Measurements from ENCODE around the gene GPATCH1. TPM values are rescaled to one million over a fixed set of nuclear protein-coding genes. Genes with fewer than 3 reads are reported as not detected.
"Not testable (repeated sequence)": the region's sequence is repeated elsewhere in the genome, so short reads cannot be mapped to it uniquely, and the experiment has no call there.

GPATCH1 gene
- total RNA-seq, 1 donor from 2014 or later: 13.5 TPM

DNA sequence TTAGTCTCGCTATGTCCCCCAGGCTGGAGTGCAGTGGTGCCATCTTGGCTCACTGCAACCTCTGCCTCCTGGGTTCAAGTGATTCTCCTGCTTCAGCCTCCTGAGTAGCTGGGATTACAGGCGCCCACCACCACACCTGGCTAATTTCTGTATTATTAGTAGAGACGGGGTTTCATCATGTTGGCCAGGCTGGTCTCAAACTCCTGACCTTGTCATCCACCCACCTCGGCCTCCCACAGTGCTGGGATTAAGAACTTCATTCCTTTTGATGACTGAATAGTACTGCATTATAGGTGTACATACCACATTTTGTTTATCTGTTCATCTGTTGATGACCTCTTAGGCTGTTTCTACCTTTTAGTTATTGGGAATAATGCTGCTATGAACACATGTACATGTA lies 71.6 kb downstream of the GPATCH1 start:
- intact Hi-C loops (cut with micrococcal nuclease): not testable (repeated sequence)

DNA sequence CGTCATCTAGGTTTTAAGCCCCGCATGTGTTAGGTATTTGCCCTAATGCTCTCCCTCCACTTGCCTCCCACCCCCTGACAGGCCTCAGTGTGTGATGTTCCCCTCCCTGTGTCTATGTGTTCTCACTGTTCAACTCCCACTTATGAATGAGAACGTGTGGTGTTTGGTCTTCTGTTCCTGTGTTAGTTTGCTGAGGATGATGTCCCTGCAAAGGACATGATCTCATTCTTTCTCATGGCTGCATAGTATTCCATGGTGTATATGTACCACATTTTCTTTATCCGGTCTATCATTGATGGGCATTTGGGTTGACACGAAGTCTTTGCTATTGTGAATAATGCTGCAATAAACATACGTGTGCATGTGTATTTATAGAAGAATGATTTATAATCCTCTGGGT lies 73.3 kb downstream of the GPATCH1 start:
- intact Hi-C loops (cut with micrococcal nuclease): not testable (repeated sequence)

DNA sequence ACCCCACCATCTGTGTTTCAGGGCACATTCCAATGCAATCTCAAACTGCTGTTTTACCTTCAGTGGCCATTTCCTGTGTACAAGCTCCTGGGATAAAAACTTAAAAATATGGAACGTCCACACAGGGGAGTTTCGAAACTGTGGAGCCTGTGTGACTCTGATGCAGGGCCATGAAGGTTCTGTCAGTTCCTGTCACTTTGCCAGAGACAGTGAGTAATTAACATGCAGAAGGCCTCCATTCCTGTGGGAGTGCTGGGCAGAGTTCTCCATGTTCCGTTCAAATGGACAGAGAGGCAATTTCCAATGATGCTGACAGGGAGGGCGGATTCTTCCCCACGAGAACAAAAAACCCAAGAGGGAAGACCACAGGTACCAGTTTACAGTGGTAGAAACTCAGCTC lies 75.4 kb downstream of the GPATCH1 start:
- intact Hi-C loops (cut with micrococcal nuclease): no loop called here

DNA sequence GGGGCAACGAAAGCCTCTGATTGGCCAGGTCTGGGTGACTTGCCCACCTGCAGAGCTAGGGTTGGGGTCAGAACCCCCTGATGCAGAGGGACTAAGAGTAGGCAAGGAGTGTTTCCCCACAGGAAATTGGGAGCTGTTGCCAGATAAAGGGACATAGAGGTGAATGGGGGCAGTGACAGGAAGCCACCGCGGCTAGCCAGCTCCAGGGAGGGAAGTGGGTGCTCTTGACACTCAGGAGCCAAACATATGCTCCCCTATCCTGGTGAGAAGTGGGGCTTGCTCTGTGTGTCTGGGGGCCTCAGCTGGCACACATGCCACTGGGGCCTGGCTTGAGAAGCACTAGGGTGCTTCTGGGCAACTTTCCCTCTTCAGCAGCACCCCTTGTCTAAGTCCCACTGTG lies 76.9 kb downstream of the GPATCH1 start:
- intact Hi-C loops (cut with micrococcal nuclease): no loop called here

DNA sequence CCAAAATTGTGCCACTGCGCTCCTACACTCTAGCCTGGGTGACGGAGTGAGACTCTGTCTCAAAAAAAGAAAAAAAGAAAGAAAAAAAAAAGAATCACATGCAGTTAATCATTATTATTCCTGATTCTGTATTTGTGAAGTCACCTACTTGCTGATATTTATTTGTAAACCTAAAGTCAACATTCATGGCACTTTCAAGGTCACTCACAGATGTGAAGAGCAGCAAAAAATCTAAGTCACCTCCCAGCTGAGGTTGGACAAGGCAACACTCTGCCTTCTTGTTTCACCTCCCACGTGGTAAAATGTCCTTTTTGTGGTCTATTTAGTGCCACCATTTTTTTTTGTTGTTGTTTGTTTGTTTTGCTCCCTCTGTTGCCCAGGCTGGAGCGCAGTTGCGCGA lies 77.4 kb downstream of the GPATCH1 start:
- intact Hi-C loops (cut with micrococcal nuclease): no loop called here

DNA sequence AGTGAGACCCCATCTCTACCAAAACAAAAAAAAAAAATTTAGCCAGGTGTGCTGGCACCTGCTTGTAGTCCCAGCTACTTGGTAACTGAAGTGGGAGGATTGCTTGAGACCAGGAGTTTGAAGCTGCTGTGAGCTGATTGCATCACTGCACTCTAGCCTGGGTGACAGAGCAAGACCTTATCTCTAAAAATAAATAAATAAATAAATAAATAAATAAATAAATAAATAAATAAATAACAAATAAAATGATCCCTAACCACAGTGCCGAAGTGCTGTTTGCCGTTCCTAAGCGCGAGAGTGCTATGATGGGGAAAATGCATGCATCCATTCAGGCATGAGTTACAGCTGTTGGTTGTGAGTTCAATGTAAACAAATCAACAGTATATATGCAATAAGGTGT lies 78.2 kb downstream of the GPATCH1 start:
- intact Hi-C loops (cut with micrococcal nuclease): no loop called here

DNA sequence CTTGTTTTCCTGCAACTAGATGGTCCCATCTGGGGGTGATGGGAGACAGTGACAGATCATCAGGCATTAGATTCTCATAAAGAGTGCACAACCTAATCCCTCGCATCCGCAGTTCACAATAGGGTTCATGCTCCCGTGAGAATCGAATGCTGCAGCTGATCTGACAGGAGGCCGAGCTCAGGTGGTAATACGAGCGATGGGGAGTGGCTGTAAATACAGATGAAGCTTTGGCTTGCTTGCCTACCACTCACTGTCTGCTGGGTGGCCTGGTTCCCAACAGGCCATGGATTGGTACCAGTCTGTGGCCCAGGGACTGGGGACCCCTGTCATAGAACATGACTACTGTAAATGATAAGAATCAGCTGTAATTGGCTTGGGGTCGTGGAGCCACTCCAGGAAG lies 78.9 kb downstream of the GPATCH1 start:
- intact Hi-C loops (cut with micrococcal nuclease): loop anchor here (1.0 kb wide), 1 partner anchor 17 kb away; no protein-coding TSS in a partner anchor

DNA sequence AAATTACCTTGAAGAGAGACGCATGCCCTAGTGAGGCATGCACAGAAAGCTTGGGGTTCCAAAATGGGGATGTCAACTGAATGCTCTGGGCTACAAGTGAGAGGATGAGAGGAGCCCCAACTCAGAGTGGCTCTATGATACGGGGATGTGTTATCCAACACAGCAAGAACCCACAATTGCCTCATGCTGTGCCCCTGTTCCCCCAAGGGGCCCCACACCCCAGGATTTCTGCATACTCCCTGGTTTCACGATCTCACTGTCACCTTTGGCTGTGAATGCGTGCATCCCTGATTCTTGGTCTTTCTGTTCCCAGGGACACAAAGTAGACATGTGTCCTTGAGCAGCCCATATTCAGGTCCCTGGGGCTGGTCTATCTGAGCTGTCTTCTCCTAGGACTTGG lies 80.2 kb downstream of the GPATCH1 start:
- intact Hi-C loops (cut with micrococcal nuclease): no loop called here

DNA sequence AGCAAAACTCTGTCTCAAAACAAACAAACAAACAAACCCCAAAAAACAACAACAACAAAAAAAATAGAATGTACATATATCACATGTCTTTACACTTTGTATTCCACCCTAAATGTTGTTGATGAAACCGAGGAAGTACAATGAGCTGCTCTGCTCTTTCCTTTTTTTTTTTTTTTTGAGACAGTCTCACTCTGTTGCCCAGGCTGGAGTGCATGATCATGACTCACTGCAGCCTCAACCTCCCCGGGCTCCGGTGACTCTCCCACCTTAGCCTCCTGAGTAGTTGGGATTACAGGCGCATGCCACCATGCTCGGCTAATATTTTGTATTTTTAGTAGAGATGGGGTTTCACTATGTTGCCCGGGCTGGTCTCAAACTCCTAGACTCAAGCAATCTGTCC lies 82.5 kb downstream of the GPATCH1 start:
- intact Hi-C loops (cut with micrococcal nuclease): no loop called here

DNA sequence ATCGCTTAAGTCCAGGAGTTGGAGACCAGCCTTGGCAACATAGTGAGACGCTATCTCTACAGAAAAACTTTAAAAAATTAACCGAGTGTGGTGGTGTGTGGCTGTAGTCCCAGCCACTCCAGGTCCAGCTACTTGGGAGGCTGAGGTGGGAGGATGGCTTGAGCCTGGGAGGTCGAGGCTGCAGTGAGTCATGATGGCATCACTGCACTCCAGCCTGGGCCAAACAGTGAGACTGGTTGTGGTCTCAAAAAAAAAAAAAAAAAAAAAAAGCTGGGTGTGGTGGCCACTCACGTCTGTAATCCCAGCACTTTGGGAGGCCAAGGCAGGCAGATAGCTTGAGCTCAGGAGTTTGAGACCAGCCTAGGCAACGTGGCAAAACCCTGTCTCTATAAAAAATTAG lies 85.1 kb downstream of the GPATCH1 start:
- intact Hi-C loops (cut with micrococcal nuclease): not testable (repeated sequence)

DNA sequence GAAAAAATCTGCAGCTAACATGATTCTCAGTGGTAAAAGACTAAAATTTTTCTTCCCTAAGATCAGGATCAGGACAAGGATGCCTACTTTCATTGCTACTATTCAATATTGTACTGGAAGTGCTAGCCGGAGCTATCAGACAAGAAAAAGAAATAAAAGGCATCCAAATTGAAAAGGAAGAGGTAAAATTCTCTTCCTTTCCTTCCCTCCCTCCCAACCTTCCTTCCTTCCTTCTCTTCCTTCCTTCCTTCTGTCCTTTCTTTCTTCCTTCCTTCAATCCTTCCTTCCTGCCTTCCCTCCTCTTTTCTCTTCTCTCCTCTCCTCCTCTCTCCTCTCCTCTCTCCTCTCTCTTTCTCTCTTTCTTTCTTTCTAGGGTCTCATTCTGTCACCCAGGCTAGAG lies 86.5 kb downstream of the GPATCH1 start:
- intact Hi-C loops (cut with micrococcal nuclease): no loop called here

DNA sequence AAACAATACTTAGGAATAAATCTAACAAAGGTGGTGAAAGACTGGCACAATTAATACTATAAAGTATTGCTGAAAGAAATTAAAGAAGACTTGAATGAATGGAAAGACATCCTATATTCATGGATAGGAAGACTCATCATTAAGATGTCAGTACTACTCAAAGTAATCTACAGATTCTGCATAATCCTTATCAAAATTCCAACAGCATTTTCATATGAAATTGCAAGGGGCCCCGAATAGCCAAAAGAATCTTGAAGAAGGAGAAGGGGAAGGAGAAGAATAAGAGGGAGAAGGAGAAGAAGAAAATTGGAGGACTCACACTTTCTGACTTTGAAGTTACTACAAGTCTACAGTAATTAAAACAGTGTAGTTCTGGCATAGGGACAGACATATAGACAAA lies 87.5 kb downstream of the GPATCH1 start:
- intact Hi-C loops (cut with micrococcal nuclease): no loop called here

DNA sequence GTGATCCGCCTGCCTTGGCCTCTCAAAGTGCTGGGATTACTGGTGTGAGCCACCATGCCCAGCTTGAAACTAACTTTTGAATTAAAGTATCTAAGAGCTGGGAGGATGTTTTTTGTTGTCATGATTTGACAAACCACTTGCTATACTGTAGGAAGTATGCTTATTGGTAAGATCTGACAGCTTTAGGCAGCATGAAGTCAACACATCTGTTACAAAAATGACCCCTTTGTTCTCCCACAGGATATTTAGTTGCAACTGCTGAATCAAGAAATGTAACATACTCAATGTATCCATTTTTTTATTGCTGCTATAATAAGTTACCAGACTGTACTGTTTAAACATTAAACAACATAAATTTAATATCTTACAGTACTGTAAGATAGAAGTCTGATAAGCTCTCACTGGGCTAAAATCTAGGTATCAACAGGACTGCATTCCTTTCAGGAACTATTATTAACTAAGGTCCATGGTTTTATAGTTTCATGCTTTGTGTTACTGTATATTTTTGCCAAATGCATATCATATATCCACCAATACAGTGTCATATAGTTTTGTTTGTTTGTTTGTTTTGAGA lies 90.3 kb downstream of the GPATCH1 start:
- intact Hi-C loops (cut with micrococcal nuclease): no loop called here

DNA sequence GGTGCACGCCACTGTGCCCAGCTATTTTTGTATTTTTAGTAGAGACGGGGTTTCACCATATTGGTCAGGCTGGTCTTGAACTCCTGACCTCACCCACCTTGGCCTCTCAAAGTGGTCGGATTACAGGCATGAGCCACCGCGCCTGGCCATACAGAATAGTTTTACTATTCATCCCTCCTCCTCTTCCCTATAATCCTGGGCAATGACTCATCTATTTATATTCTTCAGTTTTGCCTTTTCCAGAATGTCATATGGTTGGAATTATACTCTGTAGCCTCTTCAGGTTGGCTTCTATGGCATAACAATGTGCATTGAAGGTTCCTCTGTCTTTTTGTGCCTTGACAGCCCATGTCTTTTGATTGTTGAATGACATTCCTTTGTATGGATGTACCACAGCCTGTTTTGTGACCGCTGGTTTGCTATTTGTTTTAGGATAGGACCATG lies 91.0 kb downstream of the GPATCH1 start:
- intact Hi-C loops (cut with micrococcal nuclease): no loop called here

DNA sequence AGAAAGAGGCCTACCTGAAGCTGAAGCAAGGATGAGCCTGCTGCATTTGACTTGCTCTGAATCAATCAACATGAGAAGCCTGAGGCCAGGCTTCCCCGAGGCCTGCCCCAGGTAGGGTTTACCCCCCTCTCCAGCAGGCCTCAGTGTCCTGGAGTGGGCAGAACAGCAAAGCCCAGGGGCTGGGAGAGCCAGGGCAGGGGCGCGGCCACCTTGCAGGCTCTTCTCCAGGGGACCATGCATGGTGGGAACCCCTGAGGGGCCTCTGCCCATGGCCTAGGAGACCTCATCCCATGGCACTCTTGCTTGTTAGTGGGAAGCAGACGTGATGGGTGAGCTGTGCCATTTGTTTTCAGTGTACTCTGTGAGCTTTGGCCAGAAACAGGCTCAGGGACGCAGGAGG lies 93.2 kb downstream of the GPATCH1 start:
- intact Hi-C loops (cut with micrococcal nuclease): no loop called here

DNA sequence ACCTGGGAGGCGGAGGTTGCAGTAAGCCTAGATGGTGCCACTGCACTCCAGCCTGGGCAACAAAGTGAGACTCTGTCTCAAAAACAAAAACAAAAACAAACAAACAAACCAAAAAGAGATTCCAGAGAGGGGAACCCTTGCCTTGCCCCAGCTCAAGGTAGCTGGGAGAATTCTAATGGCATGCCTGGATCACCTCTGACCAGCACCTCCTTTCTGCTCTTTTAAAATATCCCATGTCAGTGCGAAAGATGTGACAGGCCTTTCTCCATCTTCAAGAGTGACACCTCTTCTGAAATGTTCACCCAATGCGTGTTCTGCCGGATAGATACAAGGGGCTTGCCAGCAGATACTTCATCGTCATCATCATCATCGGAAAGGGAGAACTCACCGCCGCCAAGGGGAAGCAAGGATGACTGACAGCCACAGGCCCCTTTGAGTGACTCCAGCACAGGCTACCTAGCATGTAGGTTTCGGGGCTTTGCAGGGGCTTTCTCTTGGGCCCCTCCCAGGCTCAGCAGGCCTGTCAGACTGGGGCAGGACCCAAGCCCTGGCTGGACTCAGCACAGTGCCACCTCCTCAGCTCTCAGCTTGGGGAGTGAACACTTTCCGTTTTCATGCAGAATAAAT lies 94.3 kb downstream of the GPATCH1 start:
- intact Hi-C loops (cut with micrococcal nuclease): loop anchor here (5.0 kb wide), 2 partner anchors 112 to 828 kb away; partner anchors contain the start of gene ZNF507

DNA sequence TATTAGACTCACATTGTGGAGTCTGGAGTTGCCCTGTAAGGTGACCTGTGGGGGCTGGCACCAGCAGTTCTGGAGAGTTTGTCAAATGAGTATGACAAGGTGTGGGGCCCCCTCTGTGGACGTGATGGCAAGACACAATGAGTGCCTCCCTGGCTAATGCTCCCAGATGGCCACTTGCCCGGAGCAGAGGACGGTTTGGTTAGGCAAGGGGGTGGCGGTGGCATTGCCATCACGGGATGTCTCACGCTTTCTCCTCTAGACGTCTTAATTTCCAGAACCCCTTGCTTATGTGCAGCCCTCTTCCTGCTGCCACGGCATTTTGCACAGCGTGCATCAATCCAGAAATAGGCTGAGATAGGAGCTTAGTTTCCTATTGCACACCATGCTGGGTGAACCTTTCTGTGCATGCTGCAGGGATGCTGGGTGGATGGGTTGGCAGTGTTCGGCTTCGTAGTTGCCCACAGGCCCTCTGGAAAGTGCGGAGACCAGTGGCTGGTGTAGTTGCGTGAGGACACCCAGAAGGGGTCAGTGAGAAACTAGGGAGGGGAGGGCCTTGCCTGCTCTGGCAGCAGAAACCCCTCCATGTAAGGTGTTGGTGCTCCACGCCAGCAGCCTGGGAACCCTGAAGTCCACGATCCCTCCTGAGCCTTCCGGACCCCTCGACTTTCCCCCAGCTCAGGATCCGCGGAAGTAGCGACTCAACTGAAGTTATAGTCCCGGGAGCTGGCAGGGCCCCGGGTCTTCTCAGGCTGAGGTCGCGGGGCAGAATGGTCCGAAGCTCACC lies 95.1 kb downstream of the GPATCH1 start:
- intact Hi-C loops (cut with micrococcal nuclease): loop anchor here (2.0 to 5.0 kb wide), 6 partner anchors 95 to 1961 kb away; partner anchors contain the start of genes DPY19L3, GPATCH1 and ZNF507

DNA sequence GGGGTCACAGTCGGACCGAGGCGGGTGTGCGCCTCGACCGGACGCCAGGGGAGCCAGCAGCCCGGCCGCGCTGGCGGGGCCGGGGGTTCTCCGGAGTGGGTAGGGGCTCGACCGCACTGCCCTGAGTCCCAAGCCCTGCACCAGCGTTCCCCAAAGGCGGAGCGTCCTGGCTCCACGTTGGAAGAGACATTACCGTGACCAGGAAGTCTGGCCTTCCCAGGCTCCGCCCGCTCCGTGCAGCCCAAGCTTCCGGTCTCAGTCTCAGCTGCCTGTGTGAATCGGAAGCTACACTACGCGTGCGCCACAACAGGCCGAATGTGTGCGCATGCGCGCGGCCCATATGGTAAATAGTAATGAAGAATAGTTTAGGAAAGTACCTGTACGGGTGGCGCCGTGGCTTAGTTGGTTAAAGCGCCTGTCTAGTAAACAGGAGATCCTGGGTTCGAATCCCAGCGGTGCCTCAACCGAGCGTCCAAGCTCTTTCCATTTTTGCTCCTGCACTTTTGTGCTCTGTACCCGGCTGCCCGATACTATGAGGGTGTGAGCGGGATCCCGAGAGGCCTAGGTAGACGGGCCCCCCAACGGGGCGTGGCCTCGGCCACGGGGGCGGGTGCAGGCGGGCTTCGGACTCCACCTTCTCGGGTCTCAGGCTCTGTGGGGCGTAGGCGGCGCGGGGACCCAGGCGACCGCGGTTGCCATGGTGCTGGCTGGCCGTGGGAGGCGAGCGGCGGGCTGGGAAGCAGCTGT lies 95.9 kb downstream of the GPATCH1 start:
- intact Hi-C loops (cut with micrococcal nuclease): loop anchor here (1.0 to 5.0 kb wide), 16 partner anchors 17 to 1962 kb away; partner anchors contain the start of genes ANKRD27, CEBPG, DPY19L3 and FAAP24

DNA sequence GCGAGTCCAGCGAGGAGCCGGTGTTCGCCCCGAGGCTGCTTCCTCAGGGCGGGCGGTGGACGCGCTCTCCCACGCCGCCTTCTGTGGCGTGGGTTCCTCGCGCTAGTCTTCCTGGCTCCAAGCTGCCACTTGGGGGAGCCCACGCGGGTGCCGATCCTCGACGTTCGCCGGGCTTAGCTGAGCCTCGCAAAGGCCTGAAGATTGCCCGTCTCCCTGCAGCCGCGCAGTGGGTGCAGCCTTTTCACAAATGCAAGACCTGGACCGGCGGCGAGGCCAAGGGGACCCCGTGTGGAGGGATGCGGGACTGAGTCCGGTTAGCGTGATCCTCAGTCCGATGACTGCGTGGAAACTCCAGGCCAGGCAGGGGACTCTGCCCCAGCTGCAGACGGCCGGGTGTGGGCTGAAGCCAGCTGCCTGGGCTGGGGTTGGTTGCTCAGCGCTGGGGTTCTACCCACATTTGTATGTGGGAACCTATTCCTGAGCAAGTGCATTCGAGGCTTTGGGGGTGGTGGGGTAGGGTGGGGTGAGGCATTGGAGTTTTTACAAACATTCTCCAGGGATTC lies 96.5 kb downstream of the GPATCH1 start:
- intact Hi-C loops (cut with micrococcal nuclease): loop anchor here (1.0 to 5.0 kb wide), 16 partner anchors 17 to 1963 kb away; partner anchors contain the start of genes ANKRD27, CEBPG, DPY19L3 and FAAP24

All from T-helper 1 cell treated with Interleukin-12 subunit alpha and Interleukin-12 subunit beta and Interleukin-4 antibody, amounts not matched to agents 30 ng/mL and 1 ng/mL, for 36 hours (primary cell).